ENCODE measurements around the gene PJA2.

The PJA2 gene

GRCh38 chr5:109406719-109407118 is 3.1 kb downstream of the PJA2 start:
- Histone ChIP-seq H3K36me3 (no peaks in the 10 kb centered on the region), H3K27ac (no peak overlapping the region), H3K27me3 (ENCODE audit: insufficient read depth, low read depth, severe bottlenecking) (no peaks in the 10 kb centered on the region), H3K4me3 (ENCODE audit: low read depth, low read length) (no peak overlapping the region), H3K9me3 (ENCODE audit: severe bottlenecking) (no peaks in the 10 kb centered on the region)
- TF ChIP-seq CTCF (IDR thresholded peaks at IDR 0.05; ENCODE audit: low read depth, low read length) = no peak
- no peak for DNase-seq

- no peak for TF ChIP-seq CTCF (IDR thresholded peaks at IDR 0.05; ENCODE audit: low read depth, low read length)
- no peak overlapping the region for H3K27ac ChIP-seq
- no peak overlapping the region for H3K4me3 ChIP-seq (ENCODE audit: low read depth, low read length)
- H3K36me3 ChIP-seq = peaks cover 4% of the 10 kb centered on the region; the same call in 1 of the 2 replicates
- no peaks in the 10 kb centered on the region for H3K27me3 ChIP-seq (ENCODE audit: insufficient read depth, low read depth, severe bottlenecking)
- no peaks in the 10 kb centered on the region for H3K9me3 ChIP-seq (ENCODE audit: severe bottlenecking)
- no peak for DNase-seq
Measured at GRCh38 chr5:109404428-109404960, 5.3 kb downstream of the PJA2 start.

- no peak overlapping the region for H3K27ac ChIP-seq
- peaks cover 4% of the 10 kb centered on the region; the same call in 1 of the 2 replicates for H3K36me3 ChIP-seq
- no peak for TF ChIP-seq CTCF (IDR thresholded peaks at IDR 0.05; ENCODE audit: low read depth, low read length)
- no peak overlapping the region for H3K4me3 ChIP-seq (ENCODE audit: low read depth, low read length)
- H3K27me3 ChIP-seq (ENCODE audit: insufficient read depth, low read depth, severe bottlenecking) = no peaks in the 10 kb centered on the region
- no peak for DNase-seq
- H3K9me3 ChIP-seq (ENCODE audit: severe bottlenecking) = no peaks in the 10 kb centered on the region
Measured at GRCh38 chr5:109403469-109403868, 6.3 kb downstream of the PJA2 start.

GRCh38 chr5:109399092-109399759 is 10.5 kb downstream of the PJA2 start:
- Histone ChIP-seq H3K36me3 (peaks cover 4% of the 10 kb centered on the region; the same call in 1 of the 2 replicates), H3K9me3 (ENCODE audit: severe bottlenecking) (no peaks in the 10 kb centered on the region), H3K27ac (no peak overlapping the region), H3K4me3 (ENCODE audit: low read depth, low read length) (no peak overlapping the region), H3K27me3 (ENCODE audit: insufficient read depth, low read depth, severe bottlenecking) (no peaks in the 10 kb centered on the region)
- no peak for DNase-seq
- TF ChIP-seq CTCF (IDR thresholded peaks at IDR 0.05; ENCODE audit: low read depth, low read length) = no peak

GRCh38 chr5:109396965-109397364 is 12.8 kb downstream of the PJA2 start:
- DNase-seq = no peak
- no peak for TF ChIP-seq CTCF (IDR thresholded peaks at IDR 0.05; ENCODE audit: low read depth, low read length)
- H3K4me3 ChIP-seq (ENCODE audit: low read depth, low read length) = no peak overlapping the region
- H3K27me3 ChIP-seq (ENCODE audit: insufficient read depth, low read depth, severe bottlenecking) = no peaks in the 10 kb centered on the region
- H3K27ac ChIP-seq = no peak overlapping the region
- no peaks in the 10 kb centered on the region for H3K9me3 ChIP-seq (ENCODE audit: severe bottlenecking)
- peaks cover 4% of the 10 kb centered on the region; the same call in 1 of the 2 replicates for H3K36me3 ChIP-seq
